Loucy (cell line): ENCODE data around the gene CAMK2G.

ENCODE experiments used
- CTCF ChIP-seq: fragments of 200-600 bp; sonication (generic); conservative IDR thresholded peaks from 2 replicates; pipeline ENCODE4 v1.5.1; 2014; ENCODE audit warnings: mild to moderate bottlenecking, antibody characterized with exemption, low read length
- EZH2phosphoT487 ChIP-seq: fragments of 200-600 bp; IDR thresholded peaks from 2 replicates; pipeline ENCODE4 v1.6.1; 2018; ENCODE audit warnings: antibody characterized with exemption, mild to moderate bottlenecking, moderate library complexity, borderline replicate concordance

DNA sequence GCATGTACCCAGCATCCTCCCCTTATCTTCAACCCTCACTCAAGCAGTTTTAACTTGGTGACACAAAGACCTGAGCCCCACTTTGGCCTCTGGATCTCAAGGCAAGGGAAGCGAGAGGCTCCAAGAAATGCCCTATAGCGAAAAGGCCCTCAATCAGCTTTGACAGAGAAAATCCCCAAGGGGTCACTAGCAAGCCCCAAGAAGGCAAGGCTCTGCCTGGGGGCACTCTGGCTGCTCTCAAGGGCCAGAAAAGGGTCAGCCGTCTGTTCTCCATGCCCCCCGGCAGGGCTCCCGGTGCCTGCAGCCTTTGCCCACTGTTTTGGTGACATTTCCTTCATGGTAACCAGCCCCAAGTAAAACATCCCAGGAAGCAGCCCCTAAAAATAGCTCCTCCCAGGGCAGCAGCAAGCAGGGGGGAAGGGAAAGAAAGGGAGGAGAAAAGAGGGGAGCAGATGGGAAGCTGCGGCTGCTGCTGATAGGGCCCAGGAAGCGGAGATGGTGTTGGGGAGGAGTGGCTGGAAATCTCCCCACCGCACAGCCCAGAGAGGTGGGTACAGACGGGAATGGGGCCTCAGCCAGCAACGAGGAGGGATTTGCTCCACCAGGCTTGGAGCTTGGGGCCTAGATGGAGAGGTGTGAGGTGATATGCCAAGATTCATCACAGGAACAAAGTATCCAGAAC is 7.1 kb downstream of the CAMK2G start:
- peak; percentile 38 for TF ChIP-seq CTCF
- TF ChIP-seq EZH2phosphoT487, result no peak
